Stimulated activated CD4-positive, alpha-beta T cell treated with anti-CD3 and anti-CD28 coated beads, Interleukin-1b, Interleukin-23, amount 100 ng/mL, for 48 hours (primary cell): ENCODE data around the gene GSE1.

Source experiments
- DNase-seq: peaks from one replicate; pipeline ENCODE4 v3.0.0-alpha.2; 2020

The GSE1 gene

DNA sequence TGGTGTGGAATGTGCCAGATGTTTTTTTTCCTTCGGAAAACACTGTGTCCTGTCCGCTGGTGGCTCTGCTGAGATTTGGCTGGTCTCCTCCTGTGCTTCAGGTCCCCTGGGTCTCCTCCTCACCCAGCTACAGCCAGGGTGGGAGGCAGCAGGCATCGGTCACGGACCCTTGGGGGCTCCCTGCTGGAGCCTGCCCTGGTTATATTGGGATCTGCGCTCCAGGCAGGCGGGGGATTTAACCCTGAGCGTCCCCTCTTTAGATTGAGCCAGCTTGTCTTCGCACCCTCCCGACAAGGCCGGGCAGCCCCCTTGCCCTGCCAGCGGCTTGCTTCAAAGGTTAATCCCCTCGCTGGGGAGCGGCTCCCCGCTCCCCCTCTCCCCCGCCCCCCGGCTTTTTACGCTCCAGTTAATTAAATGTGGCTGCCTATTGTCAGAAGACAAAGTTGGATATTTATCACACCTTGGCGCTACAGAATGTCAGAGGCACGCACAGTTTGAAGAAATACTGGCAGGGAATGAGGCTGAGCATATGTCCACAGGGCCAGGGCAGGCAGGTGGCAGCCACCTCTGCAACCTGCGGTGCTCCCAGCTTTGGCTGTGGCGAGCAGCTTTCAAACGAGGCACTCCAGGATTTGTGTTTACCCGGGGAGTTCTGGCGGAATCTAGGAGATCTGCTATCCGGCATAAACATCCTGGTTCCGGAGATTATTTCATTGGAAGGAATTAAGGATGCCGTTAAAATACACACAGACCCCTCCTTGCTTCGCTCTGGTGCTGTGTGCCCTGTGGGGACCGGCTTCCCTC lies 38.2 kb upstream of the GSE1 start:
- DNase-seq, result no peak

DNA sequence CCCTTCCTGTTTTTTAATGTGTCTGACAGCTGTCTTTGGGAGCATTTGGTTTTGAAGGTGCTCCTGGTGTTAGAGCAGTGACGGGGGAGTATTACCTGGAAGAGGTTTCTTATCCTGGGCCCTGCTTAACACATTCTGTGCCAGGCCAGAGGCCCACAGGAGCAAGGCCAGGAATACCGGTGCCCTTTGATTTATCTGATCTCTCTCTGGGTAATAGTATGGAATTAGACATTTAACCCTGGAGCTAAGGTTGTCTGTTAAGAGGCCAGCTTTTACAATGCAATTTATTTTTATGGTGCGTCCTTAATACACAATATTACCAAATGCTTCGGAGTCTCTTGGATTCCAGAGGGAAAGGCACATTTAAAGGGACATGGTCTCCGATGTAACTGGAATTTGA lies 37.2 kb upstream of the GSE1 start:
- no peak for DNase-seq

DNA sequence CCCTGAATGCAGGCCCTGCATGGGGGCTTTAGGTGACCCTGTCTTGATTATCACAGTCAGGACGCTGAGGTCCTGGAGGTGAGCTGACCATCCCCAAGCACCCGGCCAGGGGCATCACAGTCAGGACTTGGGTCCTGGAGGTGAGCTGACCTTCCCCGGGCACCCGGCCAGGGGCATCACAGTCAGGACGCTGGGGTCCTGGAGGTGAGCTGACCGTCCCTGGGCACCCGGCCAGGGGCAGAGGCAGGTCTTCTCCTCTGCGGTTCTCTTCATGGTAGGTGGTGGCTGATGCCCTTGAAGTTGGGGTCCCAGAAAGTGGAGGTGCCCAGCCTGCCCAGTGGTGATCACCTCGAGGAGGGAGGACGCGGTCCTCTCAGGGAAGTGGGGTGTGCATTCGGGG lies 36.2 kb upstream of the GSE1 start:
- DNase-seq, result no peak

DNA sequence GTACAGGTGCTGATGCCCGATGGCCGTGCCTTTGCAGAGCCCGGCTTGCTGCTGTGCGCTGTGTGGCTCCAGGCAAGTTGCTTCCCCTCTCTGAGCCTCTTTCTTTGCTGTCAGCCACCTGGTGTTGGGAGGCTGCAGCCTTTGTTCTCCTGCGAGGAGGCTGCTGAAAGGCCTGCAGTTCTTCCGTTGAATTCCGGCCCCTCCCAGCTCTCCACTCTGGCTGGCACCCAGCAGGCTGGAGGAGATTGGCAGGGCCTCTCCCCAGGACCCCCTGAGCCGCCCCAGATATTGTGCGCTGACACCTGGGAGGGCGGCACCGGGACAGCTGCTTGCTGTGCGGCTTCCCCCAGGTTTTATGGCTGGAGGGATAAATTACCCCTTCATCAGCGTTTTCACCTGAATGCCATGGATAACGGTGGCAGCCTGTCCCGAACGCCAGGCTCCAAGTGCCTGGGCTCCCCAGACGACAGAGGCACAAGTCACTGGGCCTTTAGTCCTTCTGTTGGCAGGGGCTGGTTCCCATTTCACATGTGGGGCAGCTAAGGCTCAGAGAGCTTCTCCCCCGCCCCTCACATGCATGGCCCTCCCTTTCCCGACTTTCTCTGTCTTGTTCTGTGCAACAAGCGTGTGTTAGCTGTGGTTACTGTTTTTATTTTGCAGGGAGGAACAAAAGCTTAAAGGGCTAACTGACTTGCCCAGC lies 35.1 kb upstream of the GSE1 start:
- DNase-seq, result no peak

DNA sequence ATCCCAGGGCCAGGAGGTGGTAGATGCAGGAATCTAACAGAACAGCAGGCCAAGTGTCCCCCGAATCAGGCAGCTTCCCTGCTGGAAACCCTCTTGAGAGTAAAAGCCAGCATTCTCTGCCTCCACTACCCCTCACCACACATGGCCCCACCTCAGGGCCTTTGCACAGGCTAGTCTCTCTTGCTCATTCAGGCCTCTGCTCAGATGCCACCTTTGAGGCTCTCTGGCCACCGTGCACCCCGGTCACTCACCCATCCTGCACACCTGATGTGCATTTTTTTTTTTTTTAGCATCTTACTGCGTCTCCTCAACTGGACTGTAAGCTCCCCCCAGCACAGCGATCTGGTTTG lies 34.5 kb upstream of the GSE1 start:
- DNase-seq, result no peak

DNA sequence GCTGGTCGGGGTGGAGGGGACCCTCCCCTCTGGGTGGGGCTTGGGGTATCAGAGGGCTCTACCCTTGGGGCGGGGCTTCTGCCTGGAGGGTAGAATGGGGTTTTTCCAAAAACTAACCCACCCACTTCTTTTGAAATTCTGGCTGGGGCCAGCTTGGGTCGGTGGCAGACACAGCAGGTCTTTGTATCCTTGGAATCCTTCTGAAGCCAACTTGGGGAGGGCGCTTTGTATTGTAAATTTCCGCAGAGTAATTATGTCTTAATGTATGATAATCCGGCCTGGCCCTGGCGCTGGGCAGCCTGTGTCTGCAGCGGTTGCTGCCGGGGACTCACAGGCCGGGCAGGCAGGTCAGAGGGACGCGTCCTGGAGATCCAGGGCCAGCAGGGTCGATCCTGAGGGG lies 33.9 kb upstream of the GSE1 start:
- no peak for DNase-seq

DNA sequence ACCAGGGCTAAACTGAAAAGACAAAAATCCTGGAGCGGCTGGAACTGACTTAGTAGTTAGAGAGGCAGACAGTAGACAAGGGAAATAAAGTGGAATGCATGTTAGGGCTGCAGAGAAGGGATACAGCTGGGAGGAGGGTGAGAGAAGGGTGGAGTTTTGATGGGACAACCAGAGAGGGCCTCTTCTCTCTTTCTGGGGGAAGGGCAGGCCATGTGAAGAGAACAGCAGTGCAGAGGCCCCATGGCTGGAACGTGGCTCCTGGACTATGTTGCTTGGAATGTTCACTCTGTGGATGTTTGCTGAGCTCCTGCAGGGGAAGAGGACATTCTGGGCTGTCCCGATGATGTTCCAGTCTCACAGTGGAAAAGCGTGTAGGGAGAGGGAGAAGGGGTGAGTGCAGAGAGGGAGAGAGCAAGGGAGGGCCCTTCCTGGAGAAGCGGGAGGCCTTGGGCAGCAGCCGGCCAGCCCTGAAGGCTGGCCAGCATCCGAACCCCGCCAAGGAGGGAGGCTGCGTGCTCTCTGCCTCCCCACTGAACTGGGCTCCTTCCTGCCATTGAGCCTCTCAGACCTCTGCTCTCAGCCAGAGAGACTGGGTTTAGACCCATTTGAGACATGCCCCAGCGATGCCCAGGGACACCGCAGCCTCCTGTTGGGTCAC lies 33.1 kb upstream of the GSE1 start:
- DNase-seq, result no peak

DNA sequence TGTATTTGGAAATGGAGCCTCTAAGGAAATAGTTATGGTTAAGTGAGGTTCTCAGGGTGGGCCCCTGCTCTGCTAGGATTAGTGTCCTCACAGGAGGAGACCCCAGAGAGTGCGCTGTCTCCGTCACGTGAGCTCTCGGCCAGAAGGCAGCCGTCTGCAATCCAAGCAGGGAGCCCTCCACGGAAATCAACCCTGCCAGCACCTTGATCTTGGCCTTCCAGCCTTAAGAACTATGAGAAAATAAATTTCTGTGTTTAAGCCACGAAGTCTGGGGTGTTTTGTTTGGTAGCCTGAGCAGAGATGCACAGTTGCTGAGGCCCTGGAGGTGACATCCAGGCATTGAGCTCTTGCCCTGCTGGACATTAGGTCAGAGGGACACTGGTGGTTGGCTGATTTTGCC lies 32.4 kb upstream of the GSE1 start:
- no peak for DNase-seq

DNA sequence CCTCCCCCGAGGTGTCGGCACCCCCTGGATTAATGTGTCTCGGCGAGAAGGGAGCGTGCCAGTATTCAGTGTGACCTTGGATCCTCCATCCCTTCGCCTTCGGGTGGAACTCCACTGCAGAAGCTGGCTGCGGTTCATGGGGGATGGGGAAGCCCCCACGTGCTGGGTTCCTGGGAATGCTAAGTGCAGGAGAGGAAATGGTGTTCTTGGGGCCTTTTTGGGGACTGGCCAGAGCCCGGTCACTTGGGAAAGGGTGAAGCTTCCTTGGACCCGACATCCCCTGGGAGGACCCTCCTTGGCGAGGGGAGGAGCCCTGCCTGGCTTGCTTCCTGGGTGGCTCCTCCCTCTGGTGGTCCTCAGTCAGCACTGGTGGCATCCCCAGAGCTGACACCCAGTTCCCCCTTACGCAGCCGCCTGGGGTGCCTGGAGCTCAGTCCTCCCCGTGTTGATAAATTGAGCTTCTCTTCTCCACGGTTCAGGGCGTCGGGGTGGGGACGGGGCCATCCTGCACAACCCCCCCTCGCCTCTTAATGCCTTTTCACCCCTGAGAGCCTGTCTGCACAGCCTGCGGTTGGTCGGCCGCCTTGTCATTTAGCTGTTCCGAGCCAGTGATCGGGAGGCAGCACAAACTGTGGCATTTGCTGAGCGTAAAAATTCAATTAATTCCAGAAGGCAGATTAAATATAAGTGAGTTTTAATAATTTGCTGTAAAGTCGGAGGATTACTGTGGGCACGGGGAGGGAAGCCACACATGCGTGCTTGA lies 30.7 kb upstream of the GSE1 start:
- no peak for DNase-seq

DNA sequence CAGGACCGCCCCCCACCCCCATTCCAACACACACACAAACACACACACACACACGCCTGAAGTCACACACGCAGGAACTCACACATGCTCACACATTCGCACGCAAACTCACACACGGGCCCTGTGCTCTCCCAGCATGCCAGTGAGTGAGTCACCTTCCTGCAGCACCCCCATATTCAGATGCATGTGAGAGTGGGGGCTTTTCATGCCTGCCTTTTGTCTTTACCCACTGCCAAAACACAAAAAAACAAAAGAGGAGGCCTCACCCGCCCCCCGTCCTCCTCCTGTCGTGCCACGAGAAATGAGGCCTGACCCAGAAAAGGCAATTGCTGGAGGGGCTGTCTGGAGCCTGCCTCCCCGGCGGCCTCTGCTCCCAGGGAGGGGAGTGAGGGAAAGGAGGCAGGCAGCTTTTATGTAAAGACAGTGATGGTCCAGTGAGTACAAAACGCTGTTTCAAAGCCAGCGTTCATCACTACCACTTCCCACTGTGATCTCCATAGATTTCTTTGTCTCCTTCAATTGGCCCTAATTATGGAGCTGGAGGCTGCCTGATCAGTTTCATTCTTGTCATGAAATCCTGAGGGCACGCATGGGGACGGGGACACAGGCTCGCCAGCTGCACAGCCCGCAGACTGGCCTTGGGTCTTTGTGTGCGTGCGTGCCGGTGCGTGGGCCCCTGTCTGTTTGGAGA lies 29.5 kb upstream of the GSE1 start:
- DNase-seq, result no peak

DNA sequence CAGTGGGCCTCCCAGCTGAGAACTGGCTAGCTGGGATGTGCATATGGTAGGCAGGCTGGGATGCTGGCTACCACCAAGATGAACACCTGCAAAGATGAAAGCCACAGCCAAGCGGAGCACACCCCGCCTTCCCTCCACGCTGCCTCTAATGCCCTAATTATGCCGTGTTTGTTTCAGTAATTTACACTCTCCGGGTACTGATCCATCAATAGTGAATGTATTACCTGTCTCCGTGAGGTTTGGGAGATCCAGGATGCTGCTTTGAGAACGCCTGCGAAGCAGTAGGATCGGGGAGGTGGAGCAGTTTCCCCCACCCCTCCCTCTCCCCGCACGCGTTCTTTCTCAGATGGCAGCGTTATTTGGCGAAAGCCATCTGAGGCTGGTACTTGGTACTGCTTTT lies 28.9 kb upstream of the GSE1 start:
- DNase-seq, result no peak

DNA sequence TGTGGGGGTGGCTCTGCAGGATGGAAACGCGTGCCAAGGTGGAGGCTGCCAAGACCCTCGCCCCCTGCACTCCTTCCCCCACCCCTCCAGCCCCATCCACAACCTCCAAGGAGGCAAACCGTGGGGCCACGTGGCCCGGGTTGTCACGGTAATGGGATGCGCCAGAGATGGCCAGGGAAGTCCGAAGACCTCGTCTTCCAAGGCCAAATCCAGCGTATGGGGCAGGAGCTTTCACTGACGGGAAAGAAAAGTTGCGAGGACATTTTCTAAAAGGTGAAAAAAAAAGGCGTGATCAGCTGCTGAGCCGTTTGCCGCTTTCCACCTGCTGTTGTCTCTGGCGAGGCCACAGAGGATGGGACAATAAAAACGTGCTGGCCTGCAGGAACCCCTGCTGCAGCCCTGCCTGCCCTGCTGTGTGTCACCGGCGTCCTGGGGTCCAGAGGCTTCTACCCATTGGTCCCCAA lies 28.3 kb upstream of the GSE1 start:
- no peak for DNase-seq

DNA sequence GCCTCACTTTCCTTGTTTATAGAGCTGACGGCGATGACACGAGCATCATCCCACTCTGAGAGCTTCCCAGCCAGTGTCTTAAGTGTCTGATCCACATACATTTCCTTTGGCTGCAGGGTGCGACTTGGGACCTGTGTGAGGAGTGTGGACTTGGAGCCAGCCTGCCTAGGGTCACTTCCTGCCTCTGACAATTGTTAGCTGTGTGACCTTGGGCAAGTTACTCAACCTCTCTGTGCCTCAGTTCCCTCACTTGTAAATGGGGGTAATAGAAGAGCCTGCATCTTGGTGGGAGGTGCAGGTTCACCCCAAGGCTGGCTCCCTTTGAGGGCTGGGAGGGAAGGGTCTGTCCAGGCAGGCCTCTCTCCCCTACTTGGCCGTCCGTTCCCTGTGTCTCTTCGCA lies 27.4 kb upstream of the GSE1 start:
- no peak for DNase-seq

DNA sequence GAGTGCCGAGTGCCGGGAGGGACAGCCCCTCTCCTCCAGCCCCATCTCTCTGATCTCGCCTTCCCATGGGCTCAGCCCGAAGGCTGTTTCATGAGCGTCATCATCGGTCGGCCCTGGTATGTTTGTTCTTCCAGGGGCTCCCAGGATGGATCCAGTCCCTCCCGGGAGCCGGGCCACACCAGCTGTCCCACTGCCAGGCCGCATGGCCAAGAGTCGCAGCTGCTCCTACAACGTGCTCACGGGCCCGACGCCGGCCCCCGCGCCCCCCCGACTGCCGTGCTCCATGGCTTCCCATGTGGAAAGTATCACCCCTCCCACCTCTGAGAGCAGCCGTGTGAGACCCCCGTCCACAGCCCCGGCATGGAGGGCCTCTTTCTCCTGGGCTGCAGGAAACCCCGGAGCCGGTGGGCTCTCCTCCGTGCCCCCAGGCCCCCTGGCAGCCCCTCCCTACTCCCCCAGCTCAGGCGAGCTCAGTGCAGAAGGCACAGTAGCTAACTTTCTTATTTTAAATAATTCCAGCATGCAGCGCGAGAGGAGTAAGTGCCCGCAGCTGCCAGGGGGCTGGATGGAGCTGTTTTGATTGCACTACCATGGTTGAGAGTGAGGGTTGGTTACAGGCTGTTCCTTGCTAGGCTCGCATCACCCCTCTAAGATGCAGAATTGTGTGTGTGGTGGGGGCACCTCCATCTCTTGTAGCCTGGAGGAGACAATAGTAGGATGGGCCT lies 26.6 kb upstream of the GSE1 start:
- DNase-seq, result no peak

DNA sequence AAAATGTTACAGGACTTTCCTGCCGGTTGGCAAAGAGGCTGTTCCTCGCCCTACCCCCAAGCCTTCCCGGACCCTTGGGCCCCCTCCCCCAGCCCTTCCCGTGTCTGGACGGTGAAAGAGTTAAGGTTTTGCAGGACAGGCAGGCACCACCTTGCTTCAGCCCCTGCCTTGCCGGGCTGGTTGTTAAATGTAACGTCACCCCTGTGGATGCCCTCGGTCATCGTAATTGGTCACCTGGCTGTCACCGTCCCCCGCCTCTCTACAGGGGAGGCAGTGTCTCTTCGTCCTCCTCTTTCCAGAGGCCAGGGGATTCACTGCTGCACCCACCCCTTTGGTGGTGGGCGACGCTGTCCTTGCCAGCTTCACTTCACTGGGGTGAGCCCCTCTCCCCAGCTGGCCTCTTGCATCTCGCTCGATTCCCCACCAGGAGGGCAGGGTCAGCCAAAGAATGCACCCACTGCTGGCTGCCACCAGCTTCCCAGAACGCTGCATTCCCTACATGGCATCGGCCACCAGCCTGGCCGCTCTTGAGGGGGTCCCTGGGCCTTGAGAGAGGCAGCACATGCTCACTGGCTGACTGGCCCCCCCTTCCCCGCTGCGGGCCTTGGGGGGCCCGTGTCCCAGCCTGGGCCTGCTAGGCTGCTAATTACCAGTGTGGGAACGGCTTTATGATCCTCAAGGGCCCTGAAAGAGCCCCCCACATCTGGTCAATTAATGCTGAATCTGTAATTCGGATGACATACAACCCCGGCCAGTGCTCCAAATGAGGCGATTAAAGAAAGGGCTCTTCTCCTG lies 25.2 kb upstream of the GSE1 start:
- DNase-seq, result no peak

DNA sequence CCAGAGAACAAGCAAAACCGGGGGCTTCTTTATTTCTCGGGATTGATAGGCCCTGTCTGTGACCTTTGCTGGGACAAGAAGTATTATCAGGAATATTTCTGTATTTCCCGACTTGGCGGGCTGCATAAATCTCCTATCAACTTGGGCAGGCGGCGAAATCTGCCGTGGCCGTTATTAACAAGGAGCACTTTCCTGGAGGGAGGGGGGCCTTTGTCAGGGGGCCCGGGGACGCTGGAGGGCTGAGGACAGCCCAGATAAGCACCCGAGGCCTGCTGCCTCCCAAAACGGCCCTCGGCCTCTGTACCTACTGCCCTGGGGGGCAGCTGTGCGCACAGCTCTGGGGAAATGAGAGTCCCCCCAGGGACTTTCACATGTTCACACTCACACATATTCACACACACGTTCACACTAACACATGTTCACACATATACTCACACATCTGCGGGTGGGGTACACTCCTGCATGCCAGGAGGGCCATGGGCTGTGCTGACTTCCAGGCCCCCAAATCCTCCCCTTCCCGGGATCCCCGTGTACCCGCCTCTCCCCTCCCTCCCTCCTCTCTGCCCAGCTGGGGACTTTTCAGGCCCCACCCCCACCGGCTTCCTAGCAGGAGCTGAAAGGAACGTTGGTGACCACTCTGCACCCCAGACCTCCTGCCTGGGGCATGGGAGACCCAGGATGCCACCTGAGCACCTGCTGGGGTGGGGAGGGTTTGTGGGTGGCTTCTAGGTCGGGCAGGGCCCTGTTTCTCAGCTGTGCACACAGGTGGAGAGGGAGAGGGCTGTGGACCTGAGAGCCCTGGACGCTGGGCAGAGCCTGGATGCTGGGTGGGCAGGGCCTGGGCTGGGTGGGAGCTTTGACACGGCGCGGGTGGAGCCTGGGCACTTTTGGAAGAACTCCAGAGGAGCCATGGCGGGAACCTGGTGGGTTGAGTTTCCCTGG lies 24.3 kb upstream of the GSE1 start:
- no peak for DNase-seq

DNA sequence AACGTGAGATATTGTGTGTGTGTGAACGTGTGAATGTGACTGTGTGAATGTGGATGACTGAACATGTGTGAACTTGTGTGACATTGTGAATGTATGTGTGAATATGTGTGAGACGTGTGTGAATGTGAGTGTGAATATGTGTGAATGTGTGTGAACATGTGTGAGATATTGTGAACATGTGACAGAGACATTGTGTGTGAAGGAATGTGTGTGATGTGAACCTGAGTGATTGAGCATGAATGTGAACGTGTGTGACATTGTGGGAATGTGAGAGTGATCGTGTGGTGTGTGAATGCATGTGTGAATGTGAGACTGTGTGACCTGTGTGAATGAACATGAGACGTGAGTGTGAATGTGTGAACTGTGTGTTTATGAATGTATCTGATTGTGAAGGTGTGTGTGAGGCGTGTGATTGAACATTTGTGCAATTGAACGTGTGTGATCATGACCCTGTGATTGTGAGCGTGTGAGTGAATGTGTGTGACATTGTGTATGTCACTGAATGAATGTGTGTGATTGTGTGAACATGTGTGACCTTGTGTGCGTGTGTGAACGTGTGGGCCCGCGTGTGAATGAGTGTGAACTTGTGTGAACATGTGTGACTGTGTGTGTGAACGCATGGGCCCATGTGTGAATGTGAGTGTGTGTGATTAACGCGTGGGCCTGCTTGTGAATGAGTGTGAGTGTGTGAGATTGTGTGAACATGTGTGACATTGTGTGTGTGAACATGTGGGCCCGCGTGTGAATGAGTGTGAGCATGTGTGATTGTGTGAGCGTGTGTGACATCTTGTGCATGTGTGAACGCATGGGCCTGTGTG lies 23.2 kb upstream of the GSE1 start:
- DNase-seq, result no peak

DNA sequence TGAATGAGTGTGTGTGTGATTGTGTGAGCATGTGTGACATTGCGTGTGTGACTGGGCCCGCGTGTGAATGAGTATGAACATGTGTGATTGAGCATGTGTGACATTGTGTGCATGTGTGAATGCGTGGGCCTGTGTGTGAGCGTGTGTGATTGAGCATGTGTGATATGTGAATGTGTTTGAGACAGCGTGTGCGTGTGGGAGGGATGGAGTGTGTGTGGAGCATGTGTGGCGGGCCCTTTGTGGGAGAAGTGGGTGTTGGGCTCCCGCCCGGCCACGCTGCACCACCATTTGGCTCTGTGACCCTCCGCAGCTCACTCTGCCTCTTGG lies 22.7 kb upstream of the GSE1 start:
- no peak for DNase-seq

DNA sequence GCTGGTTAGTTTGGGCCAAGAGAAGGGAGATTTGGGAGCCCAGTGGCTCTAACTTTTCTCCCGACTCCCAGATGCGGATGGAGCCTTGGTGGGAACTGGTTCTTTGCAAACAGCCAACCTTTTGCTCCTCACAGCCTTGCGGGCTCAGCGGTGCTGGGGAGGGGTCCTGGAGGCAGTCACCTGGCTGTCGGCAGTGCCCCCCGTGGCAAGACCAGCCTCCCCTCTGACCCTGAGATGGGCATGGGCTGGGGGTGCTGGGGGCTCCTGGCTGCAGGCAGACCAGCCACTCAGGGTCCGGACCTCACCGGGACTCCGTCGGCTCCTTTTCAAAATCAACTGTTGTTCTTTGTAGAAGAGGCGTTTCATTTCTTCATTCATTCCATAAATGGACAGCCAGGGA lies 21.7 kb upstream of the GSE1 start:
- DNase-seq, result no peak
